Stimulated activated naive CD4-positive, alpha-beta T cell treated with Interleukin-2 at 50 U/mL for 16 hours (primary cell): ENCODE measurements around the gene DUS2.

Source experiments
- DNase-seq: peaks from one replicate; lab custom pipeline; 2025; lab: John Stamatoyannopoulos, UW

DUS2 gene

DNA sequence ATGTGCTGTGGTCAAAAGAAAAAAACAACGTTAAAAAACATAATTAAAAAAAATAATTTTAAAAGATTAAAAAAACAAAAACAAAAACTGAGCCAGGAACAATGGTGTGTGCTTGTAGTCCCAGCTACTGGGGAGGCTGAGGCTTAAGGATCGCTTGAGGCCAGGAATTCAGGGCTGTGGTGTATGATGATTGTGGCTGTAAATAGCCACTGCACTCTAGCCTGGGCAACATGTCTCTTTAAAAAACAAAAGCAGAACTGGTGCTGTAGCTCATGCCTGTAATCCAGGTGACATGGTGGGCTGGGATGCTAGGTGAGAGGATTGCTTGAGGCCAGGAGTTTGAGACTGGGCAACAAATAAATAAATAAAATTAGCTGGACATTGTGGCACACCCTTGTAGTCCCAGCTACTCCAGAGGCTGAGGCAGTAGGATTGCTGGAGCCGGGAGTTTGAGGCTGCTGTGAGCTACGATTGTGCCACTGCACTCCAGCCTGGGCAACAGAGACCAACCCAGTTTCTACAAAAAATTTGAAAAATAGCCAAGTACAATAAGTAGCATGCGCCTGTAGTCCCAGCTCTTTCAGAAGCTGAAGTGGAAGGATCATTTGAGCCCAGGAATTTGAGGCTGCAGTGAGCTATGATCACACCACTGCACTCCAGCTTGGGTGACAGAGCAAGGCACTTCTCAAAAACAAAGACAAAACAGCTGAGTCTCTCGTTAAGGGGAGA, 105.7 kb downstream of the DUS2 start:
- no peak for DNase-seq
